AML-193 (cell line): ENCODE measurements around the gene ADAMTS2.

Experiments
- DNase-seq, 2 experiments: peaks; one replicate each; lab custom pipeline; 2025; lab: John Stamatoyannopoulos, UW

ADAMTS2 gene

GRCh38 chr5:179194941-179195381 is 150.3 kb downstream of the ADAMTS2 start:
- no peak for DNase-seq

GRCh38 chr5:179194201-179194910 is 150.9 kb downstream of the ADAMTS2 start:
- no peak for DNase-seq

GRCh38 chr5:179193746-179194145 is 151.5 kb downstream of the ADAMTS2 start:
- DNase-seq = no peak

GRCh38 chr5:179192891-179193470 is 152.3 kb downstream of the ADAMTS2 start:
- DNase-seq = no peak

- no peak for DNase-seq
These were observed 152.9 kb downstream of the ADAMTS2 start for GRCh38 chr5:179192185-179192890.

GRCh38 chr5:179191506-179192184 is 153.6 kb downstream of the ADAMTS2 start:
- DNase-seq = no peak

GRCh38 chr5:179190851-179191505 is 154.3 kb downstream of the ADAMTS2 start:
- DNase-seq = no peak

GRCh38 chr5:179188636-179189035 is 156.6 kb downstream of the ADAMTS2 start:
- no peak for DNase-seq

GRCh38 chr5:179187681-179188575 is 157.3 kb downstream of the ADAMTS2 start:
- no peak for DNase-seq

- DNase-seq = no peak
These were observed 158.0 kb downstream of the ADAMTS2 start for GRCh38 chr5:179187229-179187678.

GRCh38 chr5:179186801-179187200 is 158.5 kb downstream of the ADAMTS2 start:
- DNase-seq = no peak

GRCh38 chr5:179185941-179186411 is 159.3 kb downstream of the ADAMTS2 start:
- DNase-seq = no peak

GRCh38 chr5:179185256-179185940 is 159.9 kb downstream of the ADAMTS2 start:
- no peak for DNase-seq

- no peak for DNase-seq
These were observed 160.7 kb downstream of the ADAMTS2 start for GRCh38 chr5:179184521-179185050.

GRCh38 chr5:179183481-179183880 is 161.8 kb downstream of the ADAMTS2 start:
- DNase-seq = no peak

GRCh38 chr5:179182601-179183000 is 162.7 kb downstream of the ADAMTS2 start:
- no peak for DNase-seq

GRCh38 chr5:179181988-179182387 is 163.3 kb downstream of the ADAMTS2 start:
- DNase-seq = no peak

- DNase-seq = no peak
These were observed 164.2 kb downstream of the ADAMTS2 start for GRCh38 chr5:179180921-179181645.

GRCh38 chr5:179180061-179180610 is 165.1 kb downstream of the ADAMTS2 start:
- no peak for DNase-seq
